GM21360 (cell line): ENCODE data around the gene ZDHHC5.
"Not testable (repeated sequence)": the region's sequence is repeated elsewhere in the genome, so short reads cannot be mapped to it uniquely, and the experiment has no call there.

Source experiments
- ATAC-seq: cut with Tn5 transposase; IDR thresholded peaks from one replicate; pipeline ENCODE4 v1.9.1; 2021; ENCODE audit warnings: mild to moderate bottlenecking, moderate library complexity; ENCODE audit not compliant: unreplicated experiment

The ZDHHC5 gene

GRCh38 chr11:57644748-57645688 is 22.9 kb upstream of the ZDHHC5 start:
- peak; percentile 41 for ATAC-seq

DNA sequence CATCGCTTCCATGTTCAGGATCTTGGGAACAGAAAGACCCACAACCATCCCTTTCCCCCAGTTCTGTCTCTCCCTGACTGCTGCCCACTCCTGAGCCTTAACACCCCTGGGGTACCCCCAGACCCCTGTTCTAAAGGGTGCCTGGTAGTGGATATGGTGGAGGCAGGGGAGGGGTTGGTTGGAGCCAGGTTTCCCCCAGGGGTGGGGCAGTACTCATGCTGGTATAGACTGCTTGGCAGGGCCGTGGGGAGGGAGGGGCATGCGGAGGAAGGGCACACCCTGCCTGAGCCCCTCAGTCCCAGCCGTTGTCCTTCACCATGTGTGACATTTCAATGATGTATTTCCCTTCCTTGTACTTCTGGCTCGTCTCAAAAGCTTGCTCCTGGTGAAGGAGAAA is 22.2 kb upstream of the ZDHHC5 start:
- ATAC-seq, result no peak

DNA sequence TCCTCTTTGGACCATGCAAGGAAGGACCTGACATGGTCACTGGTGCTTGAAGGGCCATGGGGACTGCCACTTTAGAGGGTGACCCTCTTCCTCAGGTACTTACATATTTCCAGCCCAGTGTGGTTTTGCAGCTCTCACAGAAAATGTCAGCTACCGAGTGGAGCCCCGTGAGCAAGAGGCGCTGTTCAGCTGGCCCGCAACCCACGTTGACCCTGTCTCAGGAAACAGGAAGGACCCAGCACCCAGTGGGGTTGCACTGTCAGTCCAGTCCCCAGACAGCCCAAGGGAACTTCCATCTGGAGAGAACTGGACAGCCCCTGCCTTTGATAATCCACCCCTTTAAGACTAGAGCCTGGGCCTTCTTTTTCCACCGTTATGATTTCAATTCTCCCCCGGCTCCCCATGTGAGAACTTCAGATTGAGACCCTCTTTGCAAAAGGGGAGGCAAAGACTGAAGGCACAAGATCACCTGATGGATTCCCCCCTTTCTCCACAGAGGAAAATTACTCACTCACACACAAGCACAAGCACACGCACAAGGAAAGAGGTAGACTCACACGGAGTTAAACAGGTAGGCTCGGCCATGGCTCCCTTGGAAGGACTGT is 21.6 kb upstream of the ZDHHC5 start:
- ATAC-seq, result no peak

GRCh38 chr11:57646799-57647303 is 21.1 kb upstream of the ZDHHC5 start:
- ATAC-seq, result no peak

DNA sequence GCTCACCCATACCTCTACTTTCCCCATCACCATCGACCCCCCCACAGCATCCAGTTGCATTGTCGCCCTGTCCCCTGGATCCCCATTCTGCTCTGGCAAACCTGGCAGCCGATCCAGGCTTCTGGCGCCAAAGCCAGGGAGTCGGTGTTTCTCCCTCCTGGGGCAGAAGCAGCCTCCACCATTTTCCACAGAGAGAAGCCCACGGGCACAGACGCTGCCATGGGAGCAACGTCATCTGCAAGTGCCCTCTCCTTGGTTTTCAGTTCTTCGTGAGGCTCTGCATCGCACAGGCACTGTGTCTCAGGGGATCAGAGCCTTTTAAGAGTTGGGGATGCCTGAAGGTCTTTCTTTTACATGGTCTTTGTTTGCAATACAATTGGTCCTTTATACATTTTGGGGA is 20.5 kb upstream of the ZDHHC5 start:
- ATAC-seq, result no peak

GRCh38 chr11:57647960-57648800 is 19.7 kb upstream of the ZDHHC5 start:
- ATAC-seq, result no peak

DNA sequence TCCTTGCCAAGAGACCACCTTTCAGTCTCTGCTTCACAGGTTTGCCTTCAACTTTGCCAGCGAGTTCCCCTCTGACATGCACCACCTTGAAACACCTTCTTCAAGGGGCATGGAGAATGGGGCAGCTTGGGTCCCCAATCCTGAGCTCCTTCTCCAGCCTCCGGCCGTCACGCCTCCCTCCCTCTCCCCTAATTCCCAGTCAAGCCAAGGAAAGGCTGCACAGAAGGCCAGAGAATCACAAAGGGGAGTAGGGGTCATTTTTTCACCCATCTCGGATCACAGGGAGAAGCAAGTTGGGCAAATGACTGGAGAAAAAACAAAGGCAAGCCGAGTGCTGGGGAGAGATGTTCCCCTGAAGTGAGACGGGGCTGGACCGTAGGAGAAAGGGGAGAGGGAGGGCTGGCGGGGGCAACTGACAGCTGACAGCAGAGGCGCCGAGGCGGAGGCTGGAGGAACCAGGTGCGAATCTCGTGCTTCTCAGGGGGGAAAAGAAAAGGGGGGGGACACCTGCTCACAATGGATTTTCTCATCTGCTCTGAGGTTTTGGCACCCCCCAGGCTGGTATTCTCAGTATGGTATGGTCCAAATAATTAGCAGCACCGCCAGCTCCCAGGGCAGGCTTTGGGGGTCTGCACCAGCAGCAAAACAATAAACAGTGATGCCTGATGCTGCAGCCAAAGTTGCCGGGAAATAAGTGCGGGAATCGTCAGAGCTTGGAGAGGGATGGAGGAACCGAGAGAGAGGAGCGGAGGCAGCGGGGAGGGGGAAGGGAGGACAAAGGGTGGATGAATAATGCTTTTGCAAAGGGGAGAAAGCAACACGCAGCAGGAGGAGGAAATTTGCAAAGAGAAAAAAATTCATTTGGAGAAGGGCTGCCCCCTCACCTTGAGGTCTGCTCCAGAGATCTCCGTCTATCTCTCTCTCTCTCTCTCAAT is 18.8 kb upstream of the ZDHHC5 start:
- ATAC-seq, result no peak

- ATAC-seq, result no peak
Observed at GRCh38 chr11:57649826-57650738, 17.8 kb upstream of the ZDHHC5 start, which contains the start of gene YPEL4. YPEL4 (minus strand) TSS chr11:57649912; CDS start chr11:57647107, 2,805 bp downstream.

DNA sequence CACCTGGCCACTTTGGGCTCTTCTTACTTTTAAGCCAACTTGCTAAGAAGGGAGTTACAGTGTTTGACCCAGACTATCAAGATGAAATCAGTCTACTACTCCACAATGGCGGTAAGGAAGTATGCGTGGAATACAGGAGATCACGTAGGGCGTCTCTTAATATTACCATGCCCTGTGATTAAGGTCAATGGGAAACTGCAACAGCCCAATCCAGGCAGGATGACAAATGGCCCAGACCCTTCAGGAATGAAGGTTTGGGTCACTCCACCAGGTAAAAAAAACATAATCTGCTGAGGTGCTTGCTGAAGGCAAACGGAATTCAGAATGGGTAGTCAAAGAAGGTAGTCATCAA is 17.2 kb upstream of the ZDHHC5 start:
- no peak for ATAC-seq

DNA sequence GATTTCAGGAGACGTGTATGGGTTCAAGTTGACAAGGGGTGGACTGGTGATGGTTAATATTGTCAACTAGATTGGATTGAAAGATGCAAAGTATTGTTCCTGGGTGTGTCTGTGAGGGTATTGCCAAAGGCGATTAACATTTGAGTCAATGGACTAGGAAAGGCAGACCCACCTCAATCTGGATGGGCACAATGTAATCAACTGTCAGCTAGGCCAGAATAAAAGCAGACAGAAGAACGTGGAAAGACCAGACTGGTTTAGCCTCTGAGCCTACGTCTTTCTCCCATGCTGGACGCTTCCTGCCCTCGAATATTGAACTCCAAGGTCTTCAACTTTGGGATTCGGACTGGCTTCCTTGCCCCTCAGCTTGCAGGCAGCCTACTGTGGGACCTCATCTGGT is 16.5 kb upstream of the ZDHHC5 start:
- ATAC-seq, result no peak

DNA sequence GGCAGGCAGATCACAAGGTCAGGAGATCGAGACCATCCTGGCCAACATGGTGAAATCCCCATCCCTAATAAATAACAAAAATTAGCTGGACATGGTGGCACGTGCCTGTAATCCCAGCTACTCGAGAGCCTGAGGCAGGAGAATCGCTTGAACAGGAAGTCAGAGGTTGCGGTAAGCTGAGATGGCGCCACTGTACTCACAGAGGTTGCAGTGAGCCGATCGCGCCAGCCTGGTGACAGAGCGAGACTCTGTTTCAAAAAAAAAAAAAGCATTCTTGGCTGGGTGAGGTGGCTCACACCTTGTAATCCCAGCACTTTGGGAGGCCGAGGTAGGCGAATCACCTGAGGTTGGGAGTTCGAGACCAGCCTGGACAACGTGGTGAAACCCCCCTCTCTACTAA is 15.7 kb upstream of the ZDHHC5 start:
- ATAC-seq, result not testable (repeated sequence)

- ATAC-seq, result no peak
Observed at GRCh38 chr11:57652662-57653061, 15.3 kb upstream of the ZDHHC5 start.

GRCh38 chr11:57653163-57653562 is 14.8 kb upstream of the ZDHHC5 start:
- ATAC-seq, result no peak

GRCh38 chr11:57656885-57657193 is 11.1 kb upstream of the ZDHHC5 start:
- no peak for ATAC-seq

DNA sequence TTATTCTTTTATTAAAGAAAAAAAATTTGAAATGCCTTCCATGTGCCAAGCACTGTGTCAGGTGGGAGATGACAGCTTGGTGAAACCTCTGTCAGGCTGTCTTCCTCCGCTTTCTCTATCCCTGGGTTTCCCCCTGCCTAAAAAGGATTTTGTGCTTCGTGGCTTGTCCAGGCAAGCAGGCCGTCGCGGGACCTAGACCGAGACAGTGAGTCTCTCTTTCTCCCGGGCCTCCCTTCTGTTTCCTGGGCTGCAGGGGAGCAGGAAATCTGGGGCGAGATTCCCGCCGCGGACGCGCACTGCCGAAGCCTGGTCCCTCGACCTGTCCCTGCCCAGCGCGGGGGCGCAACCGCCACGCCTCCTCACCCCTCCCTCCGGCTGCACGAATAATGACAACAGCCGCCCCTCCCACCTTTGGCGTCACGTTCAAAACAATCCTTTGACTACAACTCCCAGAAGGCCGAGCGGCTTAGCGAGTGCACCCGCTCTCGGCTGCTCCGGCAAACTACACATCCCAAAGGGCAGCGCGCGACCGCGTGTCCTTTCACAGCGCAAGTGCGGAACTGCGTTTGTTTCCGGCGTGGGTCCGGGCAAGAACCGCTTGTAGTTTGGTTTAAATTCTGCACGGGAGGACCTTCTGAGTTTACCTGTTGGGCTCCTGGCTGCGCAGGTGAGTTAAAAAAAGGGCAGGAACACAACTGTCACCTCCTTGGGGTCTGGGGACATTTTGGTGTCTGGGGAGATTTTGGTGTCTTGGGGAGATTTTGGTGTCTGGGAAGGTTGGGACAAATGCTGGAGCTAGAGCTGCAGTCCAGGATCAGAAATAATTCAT is 10.5 kb upstream of the ZDHHC5 start, which contains the start of gene CLP1:
Gene CLP1, plus strand, starts transcription at position 569 of the 829 bp plus-strand sequence. CDS start 1,715 bp downstream, outside the sequence.
- peak; percentile 99 for ATAC-seq

DNA sequence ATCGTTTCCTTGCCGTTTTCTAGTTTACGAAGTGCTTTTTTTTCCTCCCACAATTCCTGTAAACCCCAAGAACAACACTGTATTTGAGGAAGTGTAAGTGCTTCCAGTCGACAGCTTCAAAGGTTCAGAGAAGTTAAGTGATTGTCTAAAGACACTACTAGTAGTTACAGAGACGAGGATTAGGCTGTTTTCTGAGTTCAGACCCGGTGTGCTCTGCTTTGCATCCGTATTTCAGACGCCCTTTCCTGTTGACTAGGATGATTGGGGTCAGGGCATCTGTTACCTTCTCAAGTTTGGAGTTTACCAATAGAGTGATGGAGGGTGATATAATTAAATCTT is 9.9 kb upstream of the ZDHHC5 start:
- no peak for ATAC-seq

DNA sequence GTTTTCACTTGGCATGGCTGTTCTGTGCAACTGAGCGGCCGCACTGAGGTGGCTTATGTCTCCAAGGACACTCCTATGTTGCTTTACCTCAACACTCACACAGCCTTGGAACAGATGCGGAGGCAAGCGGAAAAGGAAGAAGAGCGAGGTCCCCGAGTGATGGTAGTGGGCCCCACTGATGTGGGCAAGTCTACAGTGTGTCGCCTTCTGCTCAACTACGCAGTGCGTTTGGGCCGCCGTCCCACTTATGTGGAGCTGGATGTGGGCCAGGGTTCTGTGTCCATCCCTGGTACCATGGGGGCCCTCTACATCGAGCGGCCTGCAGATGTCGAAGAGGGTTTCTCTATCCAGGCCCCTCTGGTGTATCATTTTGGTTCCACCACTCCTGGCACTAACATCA is 8.2 kb upstream of the ZDHHC5 start:
- no peak for ATAC-seq

- ATAC-seq, result no peak
Observed at GRCh38 chr11:57662893-57663292, 5.0 kb upstream of the ZDHHC5 start.
